Activated CD8-positive, alpha-beta memory T cell treated with anti-CD3 and anti-CD28 coated beads, Interleukin-2, amount 50 U/mL, for 48 hours (primary cell): ENCODE results near the gene ITPRIPL2.

Experiments used
- DNase-seq: peaks from one replicate; pipeline ENCODE4 v3.0.0-alpha.2; 2020

Gene ITPRIPL2

DNA sequence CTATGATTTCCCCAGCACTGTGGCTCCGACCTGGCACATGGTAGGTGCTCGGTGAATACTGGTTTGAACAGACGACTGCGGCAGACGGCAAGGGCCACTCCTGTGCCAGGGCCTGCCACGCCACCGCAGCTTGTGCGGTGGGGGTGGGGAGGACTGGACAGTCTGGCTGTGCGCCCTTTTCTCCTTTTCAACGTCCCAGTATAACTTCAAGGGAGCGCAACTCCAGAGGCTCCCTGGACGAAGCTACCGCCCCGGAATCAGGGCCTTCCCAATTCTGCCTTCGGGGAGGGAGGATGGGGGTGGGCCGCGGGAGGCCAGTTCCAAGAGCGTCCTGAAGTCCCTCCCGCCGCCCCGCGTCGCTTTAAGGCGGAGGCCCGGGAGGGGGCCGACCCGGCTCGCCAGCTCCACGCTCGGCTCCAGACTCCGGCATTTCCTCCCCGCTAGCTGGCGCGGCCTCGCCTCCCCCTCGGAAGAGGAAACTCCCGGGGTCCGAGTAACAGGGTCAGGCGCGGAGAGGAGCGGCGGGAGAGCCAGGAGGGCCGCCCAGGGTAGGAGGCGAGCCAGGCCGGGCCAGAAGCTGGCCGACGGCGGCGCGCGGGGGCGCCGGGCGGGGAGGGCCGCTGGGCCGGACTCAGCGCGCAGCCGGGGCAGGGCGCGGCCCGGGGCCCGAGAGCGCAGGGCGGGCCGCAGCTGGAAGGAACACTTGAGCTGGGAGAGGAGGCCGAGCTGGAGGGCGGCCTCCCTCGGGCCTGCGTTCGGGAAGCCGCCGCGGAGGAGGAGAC lies at the start of gene ITPRIPL2:
Gene ITPRIPL2, plus strand, starts transcription at position 388 of the 782 bp plus-strand sequence. CDS start 498 bp downstream, outside the sequence.
- peak; percentile 69 for DNase-seq

- no peak for DNase-seq
Observed at GRCh38 chr16:19066988-19067348, 46.8 kb upstream of the ITPRIPL2 start.

- DNase-seq, result peak; percentile 98
Observed at GRCh38 chr16:19067349-19068236, 46.2 kb upstream of the ITPRIPL2 start, which contains the start of gene COQ7. Gene COQ7 (plus strand): TSS chr16:19067614. CDS start chr16:19067665, 51 bp downstream.

GRCh38 chr16:19068237-19068815 lies 45.4 kb upstream of the ITPRIPL2 start:
- no peak for DNase-seq

GRCh38 chr16:19071811-19072777 lies 41.7 kb upstream of the ITPRIPL2 start:
- DNase-seq, result peak; percentile 76

DNA sequence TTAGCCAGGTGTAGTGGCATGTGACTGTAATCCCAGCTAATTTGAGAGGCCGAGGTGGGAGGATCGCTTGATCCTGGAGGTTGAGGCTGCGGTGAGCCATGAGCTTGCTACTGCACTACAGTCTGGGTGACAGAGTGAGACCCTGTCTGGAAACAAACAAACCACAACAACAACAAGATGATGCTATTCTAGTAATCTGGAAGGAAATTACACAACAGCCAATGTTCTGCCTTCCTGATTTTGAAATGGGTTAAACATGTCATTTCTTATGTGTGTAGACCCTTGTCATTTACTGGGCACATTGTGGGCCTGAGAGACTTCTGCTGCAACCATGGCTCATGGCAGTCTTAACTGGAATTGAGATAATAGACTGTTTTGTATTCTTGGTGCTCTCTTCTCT lies 40.4 kb upstream of the ITPRIPL2 start:
- DNase-seq, result no peak

DNA sequence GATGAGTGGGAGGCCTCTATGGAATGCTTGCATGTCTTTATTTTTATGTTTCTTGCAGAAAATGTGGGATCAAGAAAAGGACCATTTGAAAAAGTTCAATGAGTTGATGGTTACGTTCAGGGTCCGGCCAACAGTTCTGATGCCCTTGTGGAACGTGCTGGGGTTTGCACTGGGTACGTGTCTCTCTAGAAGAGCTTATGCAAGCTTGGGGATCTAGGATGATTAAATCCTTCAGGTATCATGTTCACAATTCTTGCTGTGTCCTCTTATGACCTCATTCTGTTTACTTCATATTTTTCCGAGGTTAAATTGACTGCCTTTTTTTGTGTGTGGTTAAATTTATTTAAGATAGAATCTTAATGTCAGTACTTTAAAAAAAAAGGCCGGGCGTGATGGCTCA lies 39.9 kb upstream of the ITPRIPL2 start:
- DNase-seq, result no peak

DNA sequence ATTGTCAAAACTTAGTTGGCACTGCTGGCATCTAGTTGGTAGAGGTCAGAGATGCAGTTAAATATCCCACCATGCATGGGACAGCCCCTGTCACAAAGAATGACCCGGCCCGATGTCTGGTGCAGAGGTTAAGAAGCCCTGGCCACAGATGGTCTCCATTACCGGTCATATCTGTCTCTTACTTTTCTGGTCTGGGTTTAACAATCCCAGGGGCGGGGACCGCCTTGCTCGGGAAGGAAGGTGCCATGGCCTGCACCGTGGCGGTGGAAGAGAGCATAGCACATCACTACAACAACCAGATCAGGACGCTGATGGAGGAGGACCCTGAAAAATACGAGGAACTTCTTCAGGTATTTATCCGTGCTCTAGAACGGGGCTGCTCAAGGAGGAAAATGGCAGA lies 38.3 kb upstream of the ITPRIPL2 start:
- no peak for DNase-seq

DNA sequence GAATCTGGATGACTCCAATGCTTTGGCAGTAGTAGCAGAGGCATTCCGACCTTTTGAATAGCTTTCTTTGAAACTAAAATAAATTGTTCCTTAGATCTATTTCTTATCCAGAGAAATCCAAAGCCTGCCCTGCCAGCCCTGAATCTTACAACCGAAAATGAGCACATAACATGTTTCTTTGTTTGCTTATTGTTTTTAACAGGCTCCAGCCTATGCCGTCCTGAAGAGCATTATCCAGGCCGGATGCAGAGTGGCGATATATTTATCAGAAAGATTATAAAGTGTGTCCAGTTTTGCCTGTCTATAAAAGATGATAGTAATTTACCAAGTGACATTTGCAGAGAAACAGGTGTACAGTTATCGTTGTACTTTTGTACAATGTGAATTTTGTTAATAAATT lies 35.9 kb upstream of the ITPRIPL2 start:
- no peak for DNase-seq

DNA sequence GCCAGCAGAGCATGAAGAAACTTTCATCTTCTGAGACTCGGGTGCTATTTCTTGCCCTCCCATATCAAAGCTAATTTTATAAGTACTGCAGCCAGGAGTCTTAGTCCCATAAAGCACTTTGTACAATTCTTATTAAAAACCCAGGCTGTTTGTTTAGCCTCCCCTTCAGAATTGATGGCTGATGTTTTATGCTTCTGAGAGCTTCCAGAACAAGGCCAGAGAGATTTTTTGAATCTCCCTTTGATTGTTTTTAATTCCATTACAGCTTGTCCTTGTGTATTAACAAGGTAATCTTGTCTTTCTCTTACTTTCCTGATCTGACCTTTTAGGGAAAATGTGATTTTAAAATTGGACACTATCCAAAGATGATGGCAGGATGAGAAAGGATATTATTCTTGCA lies 30.1 kb upstream of the ITPRIPL2 start:
- DNase-seq, result no peak

DNA sequence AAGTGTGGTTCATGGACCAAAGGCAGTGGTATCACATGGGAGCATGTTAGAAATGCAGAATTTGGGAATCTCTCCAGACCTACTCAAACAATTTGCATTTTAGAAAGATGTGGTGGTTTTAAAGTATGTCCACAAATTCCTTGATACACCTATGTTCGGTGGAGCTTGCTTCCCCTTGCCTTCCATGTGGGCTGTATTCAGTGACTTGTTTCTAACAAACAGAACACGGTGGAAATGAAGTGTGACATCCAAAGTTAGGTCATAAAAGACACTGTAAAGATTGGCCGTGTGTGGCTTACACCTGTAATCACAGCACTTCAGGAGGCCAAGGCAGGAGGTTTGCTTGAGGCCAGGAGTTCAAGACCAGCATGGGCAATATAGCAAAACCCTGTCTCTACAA lies 29.6 kb upstream of the ITPRIPL2 start:
- no peak for DNase-seq

DNA sequence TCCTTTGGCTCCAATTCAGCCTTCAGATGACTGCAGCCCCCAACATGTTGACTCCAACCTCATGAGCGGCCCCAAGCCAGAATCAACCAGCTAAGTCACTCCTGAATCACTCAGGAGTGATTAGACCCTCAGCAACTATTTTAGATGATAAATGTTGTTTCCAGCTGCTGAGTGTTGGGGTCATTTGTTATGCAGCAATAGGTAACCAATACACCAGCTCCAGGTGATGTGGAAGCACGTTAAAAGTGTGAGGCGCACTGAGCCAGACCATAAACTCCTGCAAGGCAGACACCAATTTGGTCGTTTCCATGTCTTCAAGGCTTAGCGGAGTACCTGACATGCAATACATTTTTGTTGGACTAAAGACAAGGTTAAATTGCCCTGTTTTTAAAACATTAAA lies 28.9 kb upstream of the ITPRIPL2 start:
- DNase-seq, result no peak

DNA sequence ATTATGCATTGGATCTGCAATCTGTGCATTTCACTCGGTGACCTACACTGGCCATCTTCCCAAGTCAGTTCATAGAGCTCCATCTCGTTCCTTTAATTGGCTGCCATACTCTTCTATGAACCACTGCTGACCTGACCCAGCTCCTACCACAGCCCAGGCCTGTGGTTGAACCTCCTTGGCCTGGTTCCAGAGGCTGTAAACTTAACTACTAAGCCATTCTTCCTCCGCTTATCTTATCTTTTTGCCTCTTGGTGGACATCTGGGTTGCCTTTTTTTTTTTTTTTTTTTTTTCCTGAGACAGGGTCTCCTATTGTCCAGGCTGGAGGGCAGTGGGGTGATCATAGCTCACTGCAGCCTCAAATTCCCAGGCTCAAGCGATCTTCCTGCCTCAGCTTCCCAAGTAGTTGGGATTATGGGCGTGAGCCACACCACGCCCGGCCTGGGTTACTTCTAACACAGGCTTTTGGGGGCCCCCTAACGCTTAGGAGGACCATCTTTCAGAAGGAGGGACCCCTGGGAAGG lies 28.0 kb upstream of the ITPRIPL2 start:
- DNase-seq, result no peak

DNA sequence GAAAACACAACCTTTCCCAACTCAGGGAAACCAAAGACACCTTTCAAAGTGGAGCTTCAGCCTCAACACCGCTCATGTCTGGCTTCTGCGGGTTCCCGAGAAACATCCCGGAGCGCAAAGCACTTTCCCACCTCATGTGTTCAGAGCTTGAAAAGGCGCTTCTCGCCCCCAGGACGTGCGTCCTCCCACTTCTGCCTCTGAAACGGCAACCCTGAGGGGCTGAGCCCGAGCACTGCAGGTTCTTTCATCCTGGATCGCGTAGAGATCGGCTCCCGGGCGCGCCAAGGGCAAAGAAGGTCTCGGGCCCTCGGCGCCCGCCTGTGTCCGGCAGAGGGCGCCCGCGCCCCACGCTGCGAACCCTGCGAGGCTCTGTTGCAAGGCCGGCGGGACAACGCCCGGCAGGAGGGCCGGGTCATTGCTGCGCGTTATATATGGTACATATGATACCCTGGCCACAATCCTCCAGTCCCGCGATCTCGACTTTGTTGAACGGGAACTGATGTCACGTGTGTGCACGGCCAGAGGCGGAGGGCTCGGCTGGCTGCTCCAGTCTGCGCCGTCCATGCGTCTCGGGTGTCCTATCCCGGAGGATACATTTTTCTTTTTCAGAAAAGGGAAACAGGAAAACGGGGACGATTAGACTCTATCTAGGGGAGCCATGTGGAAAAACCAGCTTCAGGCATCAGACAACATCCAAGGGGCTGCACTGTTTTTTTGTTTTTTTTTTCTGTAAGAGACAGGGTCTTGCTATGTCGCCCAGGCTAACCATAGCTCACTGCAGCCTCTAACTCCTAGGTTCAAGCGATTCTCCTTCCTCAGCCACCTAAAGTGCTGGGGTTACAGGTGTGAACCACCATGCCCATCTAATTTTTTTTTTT lies 27.2 kb upstream of the ITPRIPL2 start:
- DNase-seq, result peak; percentile 96

DNA sequence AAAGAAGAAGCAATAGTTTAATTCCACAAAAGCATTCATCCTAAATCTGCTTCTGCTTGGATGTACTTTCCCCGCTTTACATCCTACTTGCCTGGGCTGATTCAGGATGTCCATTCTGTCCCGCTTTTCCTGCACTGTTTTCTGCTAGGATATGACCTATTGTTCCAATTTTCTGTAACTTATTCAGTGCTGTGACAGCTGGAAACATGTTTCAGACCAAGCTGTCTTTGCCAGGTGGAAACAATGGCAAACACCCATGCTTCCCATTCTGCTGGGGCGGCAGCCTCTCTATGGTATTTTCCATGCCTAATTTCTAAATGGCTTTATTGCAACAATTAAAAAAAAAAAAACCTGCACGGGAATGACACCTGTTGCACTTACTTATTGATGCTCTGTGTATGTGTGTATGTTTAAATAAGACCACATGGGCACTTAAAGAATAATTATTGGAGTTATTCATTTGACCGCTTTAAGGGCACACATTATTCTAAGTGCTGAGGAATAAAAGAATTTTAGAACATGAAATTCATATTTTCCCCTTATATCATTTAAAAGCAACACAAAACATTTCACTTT lies 25.3 kb upstream of the ITPRIPL2 start:
- no peak for DNase-seq

- no peak for DNase-seq
Observed at GRCh38 chr16:19089410-19089955, 24.3 kb upstream of the ITPRIPL2 start.

GRCh38 chr16:19090916-19091315 lies 22.8 kb upstream of the ITPRIPL2 start:
- no peak for DNase-seq

DNA sequence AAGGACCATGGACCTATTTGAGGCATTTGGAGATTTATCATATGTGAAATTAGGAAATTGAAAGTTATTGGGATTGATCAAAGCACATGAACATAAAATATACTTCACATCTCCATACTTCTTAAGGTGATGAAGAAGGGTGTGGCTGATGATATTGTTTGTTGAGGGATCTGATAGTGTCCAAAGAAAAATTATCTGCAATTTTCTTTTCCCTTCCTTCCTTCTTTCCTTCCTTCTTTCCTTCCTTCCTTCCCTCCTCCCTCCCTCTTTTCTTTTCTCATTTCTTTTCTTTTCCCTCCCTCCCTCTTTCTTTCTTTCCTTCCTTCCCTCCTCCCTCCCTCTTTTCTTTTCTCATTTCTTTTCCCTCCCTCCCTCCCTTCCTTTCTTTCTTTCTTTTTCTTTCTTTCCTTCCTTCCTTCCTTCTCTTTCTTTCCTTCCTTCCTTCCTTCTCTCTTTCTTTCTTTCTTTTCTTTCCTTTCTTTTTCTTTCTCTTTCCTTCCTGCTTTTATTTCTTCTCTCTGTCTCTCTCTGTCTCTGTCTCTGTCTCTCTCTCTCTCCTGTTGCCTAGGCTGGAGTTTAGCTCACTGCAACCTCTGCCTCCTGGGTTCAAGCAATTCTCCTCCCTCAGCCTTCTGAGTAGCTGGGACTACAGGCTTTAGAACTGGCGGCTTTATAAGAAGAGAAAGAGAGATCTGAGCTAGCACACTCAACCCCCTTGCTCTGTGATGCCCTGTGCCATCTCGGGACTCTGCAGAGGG lies 20.9 kb upstream of the ITPRIPL2 start:
- DNase-seq, result no peak
